IMR-90 (cell line): ENCODE data around the gene CLSTN1. TPM values are rescaled to one million over a fixed set of nuclear protein-coding genes. Genes with fewer than 3 reads are reported as not detected.

ENCODE experiments used
- ATAC-seq: fragments of 200-7000 bp; cut with Tn5 transposase; 2 replicates; pipeline ENCODE4 v1.9.1; 2020; ENCODE audit warnings: low read depth, mild to moderate bottlenecking, moderate library complexity
- BruUV-seq: library from RNA; stranded (reverse); fragments of 400-500 nt; replicated peaks from 2 replicates; lab custom pipeline; 2021; lab: Mats Ljungman, UMichigan
- CTCF ChIA-PET: fragments of 300-600 bp; formaldehyde crosslinking; extraction: SDS; loops from one replicate; lab custom pipeline; 2021; ENCODE audit warnings: antibody characterized with exemption; lab: Yijun Ruan, JAX
- POLR2A ChIA-PET: fragments of 300-600 bp; sonication (Branson Sonifier 250); formaldehyde crosslinking; loops from one replicate; lab custom pipeline; 2022; ENCODE audit warnings: antibody characterized with exemption; ENCODE audit not compliant: unreplicated experiment; lab: Charles Lee
- DNase-seq: peaks from one replicate; pipeline ENCODE4 v3.0.0; 2013
- H2AFZ ChIP-seq: replicated peaks from 2 replicates; pipeline ENCODE3; 2013; ENCODE audit warnings: low read length, mild to moderate bottlenecking; ENCODE audit not compliant: poor library complexity
- H2AK5ac ChIP-seq: 2 replicates; pipeline ENCODE4 v1.6.1; 2013; ENCODE audit warnings: low read depth, low read length, inconsistent platforms
- H2AK9ac ChIP-seq: replicated peaks from 2 replicates; pipeline ENCODE3; 2013; ENCODE audit warnings: mild to moderate bottlenecking, low read depth, low read length, moderate library complexity; ENCODE audit not compliant: poor library complexity
- H2BK120ac ChIP-seq: 2 replicates; pipeline ENCODE4 v1.6.1; 2013; ENCODE audit warnings: low read depth, low read length, inconsistent platforms
- H2BK15ac ChIP-seq: 3 replicates; pipeline ENCODE4 v1.6.1; 2013; ENCODE audit warnings: low read depth, low read length, inconsistent platforms
- H2BK20ac ChIP-seq: 2 replicates; pipeline ENCODE4 v1.6.1; 2013; ENCODE audit warnings: low read depth, mild to moderate bottlenecking, inconsistent platforms, low read length, moderate library complexity
- H2BK5ac ChIP-seq: 2 replicates; pipeline ENCODE4 v1.6.1; 2013; ENCODE audit warnings: mild to moderate bottlenecking, low read depth, low read length, inconsistent platforms; ENCODE audit not compliant: poor library complexity, severe bottlenecking
- H3K14ac ChIP-seq: replicated peaks from 2 replicates; pipeline ENCODE4 v1.6.1; 2013; ENCODE audit warnings: low read depth, low read length, inconsistent platforms
- H3K18ac ChIP-seq: 2 replicates; pipeline ENCODE4 v1.6.1; 2013; ENCODE audit warnings: low read depth, low read length, control low read depth
- H3K23ac ChIP-seq: 2 replicates; pipeline ENCODE4 v1.6.1; 2013; ENCODE audit warnings: low read depth, low read length, inconsistent platforms
- H3K27ac ChIP-seq: 2 replicates; pipeline ENCODE4 v1.5.1; 2013; ENCODE audit warnings: mild to moderate bottlenecking, control low read depth, low read length; ENCODE audit not compliant: insufficient read depth
- H3K27me3 ChIP-seq: 2 replicates; pipeline ENCODE4 v1.6.1; 2013; ENCODE audit warnings: low read length; ENCODE audit not compliant: control insufficient read depth, insufficient read depth
- H3K36me3 ChIP-seq: 2 replicates; pipeline ENCODE4 v1.6.1; 2013; ENCODE audit warnings: low read length, mixed read lengths; ENCODE audit not compliant: control insufficient read depth, insufficient read depth
- H3K4ac ChIP-seq: 2 replicates; pipeline ENCODE4 v1.6.1; 2013; ENCODE audit warnings: low read depth, low read length, inconsistent platforms
- H3K4me1 ChIP-seq: 2 replicates; pipeline ENCODE4 v1.6.1; 2013; ENCODE audit warnings: low read length, mixed read lengths; ENCODE audit not compliant: control insufficient read depth, insufficient read depth
- H3K4me2 ChIP-seq: 2 replicates; pipeline ENCODE4 v1.6.1; 2013; ENCODE audit warnings: low read depth, mild to moderate bottlenecking, control low read depth, low read length, moderate library complexity
- H3K4me3 ChIP-seq: 2 replicates; pipeline ENCODE4 v1.5.1; 2013; ENCODE audit warnings: low read depth, mild to moderate bottlenecking, control low read depth, low read length, moderate library complexity; ENCODE audit not compliant: insufficient read depth
- H3K56ac ChIP-seq: 2 replicates; pipeline ENCODE4 v1.6.1; 2013; ENCODE audit warnings: low read length, inconsistent platforms; ENCODE audit not compliant: insufficient read depth; ENCODE audit errors: extremely low read depth
- H3K79me1 ChIP-seq, 2 experiments: 2 replicates each; pipeline ENCODE4 v1.6.1; 2013; ENCODE audit warnings: low read length in 2 of 2, inconsistent platforms in 1 of 2, low read depth in 1 of 2
- H3K9ac ChIP-seq: 2 replicates; pipeline ENCODE4 v1.6.1; 2013; ENCODE audit warnings: low read depth, low read length, control low read depth
- H3K9me1 ChIP-seq: 2 replicates; pipeline ENCODE4 v1.6.1; 2013; ENCODE audit warnings: low read length, inconsistent platforms; ENCODE audit not compliant: insufficient read depth
- H3K9me3 ChIP-seq: 2 replicates; pipeline ENCODE4 v1.6.1; 2013; ENCODE audit warnings: low read length; ENCODE audit not compliant: control insufficient read depth, insufficient read depth
- H4K20me1 ChIP-seq: 2 replicates; pipeline ENCODE4 v1.6.1; 2013; ENCODE audit warnings: low read length, inconsistent platforms; ENCODE audit not compliant: insufficient read depth
- H4K5ac ChIP-seq: 2 replicates; pipeline ENCODE4 v1.6.1; 2013; ENCODE audit warnings: mild to moderate bottlenecking, low read depth, low read length, control low read depth
- H4K8ac ChIP-seq, 2 experiments: 2 replicates each; pipeline ENCODE4 v1.6.1; 2013; ENCODE audit warnings: low read depth in 2 of 2, low read length in 2 of 2, control low read depth in 1 of 2, inconsistent platforms in 1 of 2
- H4K91ac ChIP-seq: 2 replicates; pipeline ENCODE4 v1.6.1; 2013; ENCODE audit warnings: low read depth, low read length, inconsistent platforms; ENCODE audit not compliant: insufficient read depth
- CHD1 ChIP-seq: IDR thresholded peaks from 2 replicates; pipeline ENCODE4 v1.6.1; 2012; ENCODE audit warnings: low read depth, low read length, improper control_type of control experiment
- CTCF ChIP-seq: conservative IDR thresholded peaks from 2 replicates; pipeline ENCODE4 v1.5.1; 2012; ENCODE audit warnings: mild to moderate bottlenecking, low read depth, low read length, improper control_type of control experiment
- ELK1 ChIP-seq: fragments of 150-350 bp; IDR thresholded peaks from 2 replicates; pipeline ENCODE4 v1.6.1; 2016; ENCODE audit warnings: low read depth, mild to moderate bottlenecking, low read length, moderate library complexity, borderline replicate concordance
- MXI1 ChIP-seq: IDR thresholded peaks from 2 replicates; pipeline ENCODE4 v1.6.1; 2012; ENCODE audit warnings: low read depth, mild to moderate bottlenecking, low read length, moderate library complexity, borderline replicate concordance
- NFE2L2 ChIP-seq: fragments of 150-350 bp; IDR thresholded peaks from 2 replicates; pipeline ENCODE4 v1.6.1; 2016; ENCODE audit warnings: low read depth, mild to moderate bottlenecking, low read length
- POLR2A ChIP-seq: IDR thresholded peaks from 2 replicates; pipeline ENCODE4 v1.6.1; 2012; ENCODE audit warnings: mild to moderate bottlenecking, low read depth, low read length
- RFX5 ChIP-seq: IDR thresholded peaks from 2 replicates; pipeline ENCODE4 v1.8.0; 2012; ENCODE audit warnings: low read depth, mild to moderate bottlenecking, low read length, moderate library complexity
- WGBS, 2 experiments: methylation state at CpG; one replicate each; pipeline versions ENCODE4 v1.1.5 to v1.1.7; 2013; ENCODE audit warnings: missing lambda C conversion rate in 2 of 2; ENCODE audit not compliant: insufficient read length in 1 of 2; ENCODE audit errors: extremely low coverage in 2 of 2; 5-methylcytosine and 5-hydroxymethylcytosine counted together
- dilution Hi-C: fragments of 300-500 bp; cut with HindIII; formaldehyde crosslinking; loops from one replicate; pipeline ENCODE4 v1.14.3; 2018; ENCODE audit warnings: low sequenced_read_pairs; ENCODE audit not compliant: unreplicated experiment
- in situ Hi-C: fragments of 300-500 bp; cut with MboI; formaldehyde crosslinking; loops from 3 replicates; pipeline ENCODE4 v1.14.3; 2019; ENCODE audit warnings: low sequenced_read_pairs, inconsistent platforms, mixed read lengths
- intact Hi-C: fragments of 100-400 bp; cut with micrococcal nuclease; formaldehyde crosslinking; loops from 2 replicates; pipeline ENCODE4 v1.10.0; 2022
- polyA plus RNA-seq, 3 experiments: library from polyadenylated mRNA; depleted of rRNA; stranded (reverse); fragments of >200 nt; gene quantifications; 2 replicates each; pipeline ENCODE4 v1.2.3, GENCODE V29; 2012; ENCODE audit warnings: low replicate concordance in 1 of 3
- total RNA-seq: library from RNA; depleted of rRNA; stranded (reverse); fragments of >200 nt; gene quantifications from 2 replicates; pipeline ENCODE4 v1.2.3, GENCODE V29; 2012

CLSTN1 gene
- total and polyA plus RNA-seq, 2 of the 4 experiments (the other 2 are of a cell fraction), result 30.1 to 72.2 TPM

DNA sequence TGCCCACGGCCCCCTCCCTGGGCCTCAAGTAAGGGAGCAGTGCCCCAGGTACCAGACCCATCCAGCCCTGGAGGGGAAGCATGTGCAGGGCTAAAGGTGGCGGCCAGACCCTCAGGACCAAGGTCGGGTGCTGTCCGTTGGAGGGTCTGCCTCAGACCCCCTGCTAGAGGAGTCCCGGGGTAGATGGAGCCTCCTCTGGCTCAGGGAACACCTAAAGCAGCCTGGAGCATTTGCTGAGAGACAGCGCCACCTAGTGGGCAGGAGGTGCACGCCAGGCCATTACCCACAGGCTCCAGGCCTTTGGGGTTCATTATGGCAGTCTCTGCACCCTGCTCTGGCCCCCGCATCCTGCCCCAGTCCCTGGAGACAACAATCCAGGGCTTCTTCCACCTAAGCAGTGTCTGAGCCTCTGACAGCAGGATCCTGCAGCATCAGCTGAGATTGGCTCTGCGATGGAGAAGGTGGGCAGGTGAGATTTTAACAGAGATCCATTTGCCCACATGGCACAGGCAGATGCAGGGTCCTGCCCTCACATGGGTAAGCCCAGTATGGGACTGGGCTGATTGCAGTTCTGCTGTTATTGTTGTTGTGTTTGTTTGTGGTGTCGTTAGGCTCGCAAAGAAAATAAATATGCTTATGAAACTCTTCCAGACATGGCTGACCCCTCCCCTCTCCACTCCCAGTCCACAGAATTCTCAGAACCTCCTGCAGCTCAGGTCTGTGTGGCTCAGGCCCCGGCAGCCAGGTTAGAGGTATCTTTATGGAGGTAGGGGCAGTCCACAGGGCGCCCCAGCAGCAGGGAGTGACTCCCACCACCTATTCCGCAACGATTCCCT lies 43.9 kb upstream of the CLSTN1 start (continued):
- no peak for TF ChIP-seq ELK1

GRCh38 chr1:9866836-9867235 lies 43.1 kb upstream of the CLSTN1 start:
- H3K14ac ChIP-seq, result no peak overlapping the region
- no peaks in the 10 kb centered on the region for H3K9me1 ChIP-seq
- H2BK5ac ChIP-seq, result no peak overlapping the region
- DNase-seq, result no peak
- H3K56ac ChIP-seq, result no peak overlapping the region
- no peak overlapping the region for H3K4me2 ChIP-seq
- BruUV-seq, result no TSS peak
- no peaks in the 10 kb centered on the region for H3K4me1 ChIP-seq
- H3K4ac ChIP-seq, result no peak overlapping the region
- no peak overlapping the region for H2AFZ ChIP-seq
- CTCF ChIA-PET, result interaction anchor here (0.9 to 1.0 kb wide), 2 partner anchors 82 to 180 kb away, joined by 3 to 5 read pairs; no protein-coding TSS in a partner anchor
- H2BK120ac ChIP-seq, result no peak overlapping the region
- no peaks in the 10 kb centered on the region for H3K27me3 ChIP-seq
- H2AK9ac ChIP-seq, result no peak overlapping the region
- H3K9me3 ChIP-seq, result no peaks in the 10 kb centered on the region
- H2BK20ac ChIP-seq, result no peak overlapping the region
- 33% methylated on average over 1 of the region's 6 CpGs; no CpG with 5 or more reads in 1 of the 2 experiments for WGBS, 2 experiments
- ATAC-seq, result no peak
- no peak overlapping the region for H3K9ac ChIP-seq
- H4K5ac ChIP-seq, result no peak overlapping the region
- no peak overlapping the region for H2AK5ac ChIP-seq
- H3K27ac ChIP-seq, result no peak overlapping the region
- 0 out of 2 replicates have a peak, but pooled peaks cover 4% of the 10 kb centered on the region for H4K20me1 ChIP-seq
- intact Hi-C loops (loop anchor here (1.0 kb wide), 4 partner anchors 83 to 240 kb away; no protein-coding TSS in a partner anchor), in situ Hi-C loops (loop anchor here (5.0 to 10.0 kb wide), 3 partner anchors 80 to 235 kb away; no protein-coding TSS in a partner anchor), dilution Hi-C loops (no loop called here)
- H3K36me3 ChIP-seq, result peaks cover 11% of the 10 kb centered on the region; the same call in 1 of the 2 replicates
- H4K8ac ChIP-seq, result no peak overlapping the region
- TF ChIP-seq MXI1 (no peak), NFE2L2 (no peak), CTCF (no peak), POLR2A (no peak), CHD1 (no peak), RFX5 (no peak)
- H4K91ac ChIP-seq, result no peak overlapping the region
- no peaks in the 10 kb centered on the region; a peak in 1 of 4 replicates for H3K79me1 ChIP-seq
- POLR2A ChIA-PET, result no interaction called here
- no peak overlapping the region for H3K23ac ChIP-seq
- no peak overlapping the region for H3K4me3 ChIP-seq
- H3K18ac ChIP-seq, result no peak overlapping the region
- H2BK15ac ChIP-seq, result no peak overlapping the region
